Gastrocnemius medialis (tissue), 4 donors: ENCODE results near the gene TMEM61. TPM values are rescaled to one million over a fixed set of nuclear protein-coding genes. Genes with fewer than 3 reads are reported as not detected.

Source experiments
- ATAC-seq, 2 donors: fragments of 150-250 bp; one replicate each; pipeline ENCODE4 v1.9.1; 2016
- DNase-seq, 2 donors: peaks; one replicate each; pipeline ENCODE4 v3.0.0-alpha.2; 2019
- H3K27ac ChIP-seq, 4 donors: fragments of 200-600 bp; sonication (generic); 1 replicate in 1 of 4; 2 replicates in 3 of 4; pipeline ENCODE4 v1.5.1; 2016 to 2018; ENCODE audit warnings: mild to moderate bottlenecking in 2 of 4, moderate library complexity in 1 of 4
- H3K27me3 ChIP-seq, 3 donors: fragments of 200-600 bp; sonication (generic) in 2 of 3; 1 replicate in 1 of 3; 2 replicates in 2 of 3; pipeline versions ENCODE4 v1.5.1 to v1.6.0; 2016 to 2019; ENCODE audit warnings: mild to moderate bottlenecking in 1 of 3, moderate library complexity in 1 of 3
- H3K36me3 ChIP-seq, 2 donors: fragments of 200-600 bp; sonication (generic) in 1 of 2; one replicate each; pipeline ENCODE4 v1.5.1; 2017 to 2018
- H3K4me1 ChIP-seq, 2 donors: fragments of 200-600 bp; sonication (generic) in 1 of 2; one replicate each; pipeline ENCODE4 v1.5.1; 2016 to 2017; ENCODE audit warnings: mild to moderate bottlenecking in 2 of 2
- H3K4me3 ChIP-seq, 4 donors: fragments of 200-600 bp; sonication (generic) in 3 of 4; 1 replicate in 1 of 4; 2 replicates in 3 of 4; pipeline ENCODE4 v1.5.1; 2016 to 2019; ENCODE audit warnings: mild to moderate bottlenecking in 2 of 4
- H3K9me3 ChIP-seq, 3 donors: fragments of 200-600 bp; sonication (generic) in 2 of 3; 1 replicate in 1 of 3; 2 replicates in 2 of 3; pipeline ENCODE4 v1.5.1; 2016 to 2019
- POLR2A ChIP-seq, 2 donors: fragments of 450-650 bp; IDR thresholded peaks; one replicate each; pipeline ENCODE4 v1.6.1; 2017; ENCODE audit warnings: antibody characterized with exemption in 2 of 2, mild to moderate bottlenecking in 2 of 2, moderate library complexity in 2 of 2
- in situ Hi-C, 4 donors: fragments of 200-750 bp; cut with MboI; loops; one replicate each; pipeline versions ENCODE4 v1.15.0 to v1.8.0; 2017; ENCODE audit warnings: low sequenced_read_pairs in 4 of 4
- intact Hi-C: fragments of 100-400 bp; cut with DNase I; formaldehyde crosslinking; loops from one replicate; pipeline ENCODE4 v1.15.1; 2023; ENCODE audit warnings: low total_unique reads
- total RNA-seq, 4 donors: library from RNA; depleted of rRNA; stranded (reverse); fragments of >200 nt; gene quantifications; one replicate each; pipeline versions ENCODE4 v1.1.0 to v1.2.3, GENCODE V29; 2016
- TF ChIP-seq, protein P1 (sequence below), 5 experiments: fragments of 450-650 bp in 3 of 5; fragments of 200-600 bp in 2 of 5; sonication (generic) in 2 of 5; IDR thresholded peaks in 4 of 5; conservative IDR thresholded peaks in 1 of 5; 1 replicate in 4 of 5; 2 replicates in 1 of 5; pipeline ENCODE4 v1.5.1; 2016 to 2019; ENCODE audit warnings: antibody characterized with exemption in 5 of 5, mild to moderate bottlenecking in 3 of 5, moderate library complexity in 3 of 5

TMEM61 gene
- total RNA-seq, 4 donors from 2014 or later, result 0.58 TPM; not detected in 3

DNA sequence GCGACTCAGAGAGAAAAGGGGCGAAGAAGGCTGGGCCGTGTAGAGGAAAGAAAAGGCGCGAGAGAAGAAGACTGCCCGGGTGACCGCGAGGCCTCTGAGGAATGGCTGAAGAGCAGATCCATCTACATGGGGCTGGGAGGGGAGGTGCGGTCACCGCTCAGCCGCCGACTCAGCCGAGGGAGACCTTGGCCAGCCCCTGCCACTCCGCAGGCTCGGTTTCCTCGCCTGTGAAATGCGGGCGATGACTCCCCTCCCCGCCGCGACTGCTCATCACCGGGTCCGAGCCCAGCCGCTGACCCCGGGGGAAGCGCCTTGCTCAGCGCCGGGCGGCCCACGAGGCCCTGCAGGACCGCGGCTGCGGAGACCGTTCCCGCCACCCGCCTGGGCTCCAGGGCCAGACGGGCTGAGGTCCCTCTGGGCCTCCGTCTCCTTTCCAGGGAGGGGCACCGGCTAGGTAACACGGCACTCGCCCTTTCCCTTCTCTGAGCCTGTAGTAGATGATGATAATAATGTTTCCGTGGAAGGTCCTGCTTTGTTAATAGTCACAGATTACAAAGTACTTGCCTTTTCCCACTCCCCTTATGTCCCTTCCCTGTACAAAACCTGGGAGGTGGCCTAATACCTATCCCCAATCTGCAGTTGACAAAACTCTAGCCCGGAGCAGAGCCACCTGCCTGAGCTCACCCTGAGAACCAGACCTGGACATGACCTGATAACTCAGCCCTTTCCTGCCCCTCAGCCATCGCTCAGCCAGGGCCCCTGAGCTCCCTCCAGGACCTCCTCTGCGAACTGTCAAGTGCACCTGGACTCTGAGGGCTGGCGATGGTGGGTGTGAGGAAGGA, 16.7 kb downstream of the TMEM61 start:
- H3K4me1 ChIP-seq, result peaks cover 0 to 6% of the 10 kb centered on the region in 2 donors
- no peak for ATAC-seq
- in situ Hi-C loops (loop anchor here in 3 of 4 donors (5.0 kb wide), 2 partner anchors 45 to 50 kb away; no protein-coding TSS in a partner anchor), intact Hi-C loops (loop anchor here (1.0 kb wide), 3 partner anchors 24 to 52 kb away; no protein-coding TSS in a partner anchor)
- no peaks in the 10 kb centered on the region for H3K9me3 ChIP-seq
- DNase-seq, result no peak
- H3K4me3 ChIP-seq, result no peak overlapping the region
- H3K36me3 ChIP-seq, result no peaks in the 10 kb centered on the region
- peaks cover 13 to 16% (median 16%) of the 10 kb centered on the region in 3 donors for H3K27me3 ChIP-seq
- no peak for TF ChIP-seq POLR2A (IDR thresholded peaks at IDR 0.05)
- TF ChIP-seq, protein P1, sequence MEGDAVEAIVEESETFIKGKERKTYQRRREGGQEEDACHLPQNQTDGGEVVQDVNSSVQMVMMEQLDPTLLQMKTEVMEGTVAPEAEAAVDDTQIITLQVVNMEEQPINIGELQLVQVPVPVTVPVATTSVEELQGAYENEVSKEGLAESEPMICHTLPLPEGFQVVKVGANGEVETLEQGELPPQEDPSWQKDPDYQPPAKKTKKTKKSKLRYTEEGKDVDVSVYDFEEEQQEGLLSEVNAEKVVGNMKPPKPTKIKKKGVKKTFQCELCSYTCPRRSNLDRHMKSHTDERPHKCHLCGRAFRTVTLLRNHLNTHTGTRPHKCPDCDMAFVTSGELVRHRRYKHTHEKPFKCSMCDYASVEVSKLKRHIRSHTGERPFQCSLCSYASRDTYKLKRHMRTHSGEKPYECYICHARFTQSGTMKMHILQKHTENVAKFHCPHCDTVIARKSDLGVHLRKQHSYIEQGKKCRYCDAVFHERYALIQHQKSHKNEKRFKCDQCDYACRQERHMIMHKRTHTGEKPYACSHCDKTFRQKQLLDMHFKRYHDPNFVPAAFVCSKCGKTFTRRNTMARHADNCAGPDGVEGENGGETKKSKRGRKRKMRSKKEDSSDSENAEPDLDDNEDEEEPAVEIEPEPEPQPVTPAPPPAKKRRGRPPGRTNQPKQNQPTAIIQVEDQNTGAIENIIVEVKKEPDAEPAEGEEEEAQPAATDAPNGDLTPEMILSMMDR (IDR thresholded peaks at IDR 0.05 in 4 of 5, conservative IDR thresholded peaks at IDR 0.05 in 1 of 5), result no peak
- H3K27ac ChIP-seq, result no peak overlapping the region

DNA sequence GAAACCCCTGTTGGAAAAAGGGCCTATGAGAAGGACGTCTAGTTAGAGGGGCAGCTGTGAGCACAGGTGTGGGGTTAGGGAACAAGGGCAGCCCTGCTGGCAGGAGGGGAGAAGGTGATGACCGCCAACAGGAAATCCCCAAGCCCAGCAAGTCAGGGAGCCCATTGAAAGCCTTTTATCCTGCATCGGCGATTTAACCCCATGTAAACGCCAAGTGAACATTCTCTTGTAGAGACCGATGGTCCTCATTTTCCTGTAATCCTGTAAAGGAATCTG, 17.2 kb downstream of the TMEM61 start:
- H3K9me3 ChIP-seq, result no peaks in the 10 kb centered on the region
- H3K4me3 ChIP-seq, result no peak overlapping the region
- no peak overlapping the region for H3K27ac ChIP-seq
- in situ Hi-C loops (loop anchor here in 3 of 4 donors (5.0 kb wide), 2 partner anchors 45 to 50 kb away; no protein-coding TSS in a partner anchor), intact Hi-C loops (no loop called here)
- no peaks in the 10 kb centered on the region for H3K36me3 ChIP-seq
- no peak for DNase-seq
- TF ChIP-seq POLR2A (IDR thresholded peaks at IDR 0.05), result no peak
- TF ChIP-seq, protein P1 (IDR thresholded peaks at IDR 0.05 in 4 of 5, conservative IDR thresholded peaks at IDR 0.05 in 1 of 5), result no peak
- ATAC-seq, result no peak
- H3K4me1 ChIP-seq, result peaks cover 0 to 6% of the 10 kb centered on the region in 2 donors
- H3K27me3 ChIP-seq, result peaks cover 13 to 16% (median 16%) of the 10 kb centered on the region in 3 donors

DNA sequence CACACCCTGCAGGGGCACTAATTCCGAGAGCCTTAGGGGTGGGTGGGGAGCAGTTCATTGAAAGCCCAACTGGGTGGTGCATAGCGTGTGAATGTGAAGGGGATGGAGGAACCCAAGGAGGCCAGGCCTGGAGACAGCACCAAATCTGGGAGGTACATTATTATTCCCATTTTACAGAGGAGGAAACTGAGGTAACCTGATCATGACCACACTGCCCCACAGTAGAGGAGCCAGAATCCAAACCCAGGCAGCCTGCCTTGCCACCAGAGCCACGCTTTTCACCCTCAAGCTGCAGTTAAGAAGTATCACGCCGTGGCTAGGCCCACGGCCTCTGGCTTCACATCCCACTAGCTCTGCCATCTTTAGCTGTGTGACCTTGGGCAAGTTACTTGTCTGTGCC, 17.7 kb downstream of the TMEM61 start:
- H3K27ac ChIP-seq, result no peak overlapping the region
- H3K4me3 ChIP-seq, result no peak overlapping the region
- H3K9me3 ChIP-seq, result no peaks in the 10 kb centered on the region
- ATAC-seq (no peak), DNase-seq (no peak)
- H3K27me3 ChIP-seq, result peaks cover 13 to 16% (median 16%) of the 10 kb centered on the region in 3 donors
- H3K4me1 ChIP-seq, result peaks cover 0 to 6% of the 10 kb centered on the region in 2 donors
- intact Hi-C loops (no loop called here), in situ Hi-C loops (loop anchor here in 3 of 4 donors (5.0 kb wide), 2 partner anchors 46 to 51 kb away; no protein-coding TSS in a partner anchor)
- no peak for TF ChIP-seq POLR2A (IDR thresholded peaks at IDR 0.05)
- TF ChIP-seq, protein P1 (IDR thresholded peaks at IDR 0.05 in 4 of 5, conservative IDR thresholded peaks at IDR 0.05 in 1 of 5), result no peak
- H3K36me3 ChIP-seq, result no peaks in the 10 kb centered on the region

DNA sequence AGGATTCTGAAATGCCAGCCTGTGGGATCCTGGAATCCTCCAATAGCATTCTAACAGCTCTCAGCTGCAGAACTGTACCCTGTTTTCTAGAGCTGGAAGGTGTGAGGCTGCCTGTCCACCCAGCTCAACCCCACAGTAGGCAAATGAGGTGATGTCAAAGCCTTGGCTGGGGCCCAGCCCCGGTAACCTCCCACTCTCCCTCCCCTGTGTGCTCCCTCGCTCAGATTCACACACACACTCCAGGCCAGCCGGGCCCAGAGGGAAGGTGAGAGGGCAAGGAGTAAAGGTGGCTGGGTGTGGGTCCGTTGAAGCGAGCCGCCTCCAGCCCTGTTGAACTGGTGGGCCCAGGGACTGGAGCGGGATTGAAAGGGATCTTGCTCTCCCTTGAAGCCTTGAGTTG, 18.2 kb downstream of the TMEM61 start, which contains the start of gene BSND:
BSND (plus strand) TSS at position 257 of the 400 bp plus-strand sequence. CDS start 254 bp downstream, outside the sequence.
- Histone ChIP-seq H3K9me3 (no peaks in the 10 kb centered on the region), H3K27ac (no peak within 1 kb of the TSS), H3K4me3 (no peak within 1 kb of the TSS), H3K27me3 (peaks cover 13 to 16% (median 16%) of the 10 kb centered on the region in 3 donors), H3K4me1 (peaks cover 0 to 6% of the 10 kb centered on the region in 2 donors), H3K36me3 (no peaks in the 10 kb centered on the region)
- intact Hi-C loops, result no loop called here
- ATAC-seq, result no peak
- TF ChIP-seq POLR2A (IDR thresholded peaks at IDR 0.05), result no peak
- TF ChIP-seq, protein P1 (IDR thresholded peaks at IDR 0.05 in 4 of 5, conservative IDR thresholded peaks at IDR 0.05 in 1 of 5), result no peak
- DNase-seq, result no peak
- in situ Hi-C loops, result loop anchor here in 3 of 4 donors (5.0 kb wide), 2 partner anchors 46 to 51 kb away; no protein-coding TSS in a partner anchor
